Measurements from ENCODE around the gene ATG14.

The ATG14 gene

DNA sequence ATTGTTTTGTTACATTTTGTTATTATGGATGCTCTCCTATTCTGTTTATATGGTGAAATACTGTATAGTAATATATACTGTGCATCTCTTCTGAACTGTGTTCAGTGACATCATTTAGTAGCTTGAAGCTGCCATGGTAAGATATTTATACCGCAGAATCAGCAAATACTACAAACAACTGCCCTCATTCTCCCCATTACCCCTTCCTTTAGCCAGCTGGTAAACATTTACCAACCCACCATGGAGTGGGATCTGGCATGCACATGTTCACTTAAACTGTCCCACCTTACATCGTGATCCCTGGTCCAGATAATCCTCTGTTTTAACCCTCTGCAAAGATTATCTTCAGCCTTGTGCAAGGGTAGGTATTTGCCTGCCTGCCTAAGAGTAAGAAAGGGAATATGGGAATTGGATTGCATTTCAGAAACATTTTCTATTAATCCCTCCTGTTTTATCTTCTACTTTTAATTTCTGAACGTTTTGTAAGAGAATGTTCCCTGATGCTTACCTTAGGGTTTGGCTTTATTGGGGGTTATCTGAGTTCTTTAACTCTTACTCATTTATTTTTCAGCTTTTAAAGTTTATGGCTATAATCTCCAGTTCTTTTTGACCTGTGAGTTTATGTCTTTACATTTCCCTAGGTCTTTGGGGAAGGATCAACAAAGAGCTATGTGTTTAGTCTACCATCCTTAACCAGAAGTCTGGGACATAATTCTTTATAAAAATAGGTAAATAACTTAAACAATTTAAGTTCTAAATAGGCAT is 93.9 kb downstream of the ATG14 start:
- H3K27ac ChIP-seq (ENCODE audit: insufficient read depth in 1 of 2, low read depth in 1 of 2, low read length in 2 of 2, poor library complexity in 1 of 2, severe bottlenecking in 2 of 2), result no peak overlapping the region
- H3K36me3 ChIP-seq (ENCODE audit: control insufficient read depth in 4 of 4, insufficient read depth in 4 of 4, low read length in 3 of 4), result peaks cover 0 to 23% (median 9%) of the 10 kb centered on the region in 4 experiments
- ChIA-PET POLR2A (interaction anchor here (0.5 to 0.6 kb wide), 2 partner anchors 15 to 23 kb away, joined by 4 to 5 read pairs; no protein-coding TSS in a partner anchor), CTCF (interaction anchor here (0.7 to 2.3 kb wide), 3 partner anchors 37 to 104 kb away, joined by 3 to 7 read pairs (median 3); partner anchors contain the start of gene FBXO34)
- H3K9me3 ChIP-seq (ENCODE audit: control extremely low read depth in 1 of 5, control insufficient read depth in 4 of 5, insufficient read depth in 2 of 5, low read depth in 1 of 5, low read length in 4 of 5), result peaks cover 0 to 25% (median 3%) of the 10 kb centered on the region in 5 experiments
- H3K4me1 ChIP-seq (ENCODE audit: control extremely low read depth in 1 of 4, control insufficient read depth in 4 of 4, insufficient read depth in 4 of 4, low read length in 3 of 4), result no peaks in the 10 kb centered on the region
- H3K27me3 ChIP-seq (replicated peaks in 2 of 5; ENCODE audit: control insufficient read depth in 4 of 5, insufficient read depth in 5 of 5, low read length in 4 of 5), result no peaks in the 10 kb centered on the region
- H3K4me3 ChIP-seq (ENCODE audit: control insufficient read depth in 1 of 7, extremely low read depth in 1 of 7, insufficient read depth in 4 of 7, low read depth in 2 of 7, low read length in 6 of 7), result no peak overlapping the region
- no peak for DNase-seq
- WGBS (ENCODE audit: insufficient coverage), result 100% methylated on average over 1 of the region's 3 CpGs

GRCh38 chr14:55316564-55316963 is 95.1 kb downstream of the ATG14 start:
- no peak for DNase-seq
- WGBS (ENCODE audit: insufficient coverage), result 100% methylated on average over 3 of the region's 4 CpGs
- H3K9me3 ChIP-seq (ENCODE audit: control extremely low read depth in 1 of 5, control insufficient read depth in 4 of 5, insufficient read depth in 2 of 5, low read depth in 1 of 5, low read length in 4 of 5), result peaks cover 0 to 33% (median 11%) of the 10 kb centered on the region in 5 experiments
- H3K4me3 ChIP-seq (ENCODE audit: control insufficient read depth in 1 of 7, extremely low read depth in 1 of 7, insufficient read depth in 4 of 7, low read depth in 2 of 7, low read length in 6 of 7), result no peak overlapping the region
- no peaks in the 10 kb centered on the region for H3K27me3 ChIP-seq (replicated peaks in 2 of 5; ENCODE audit: control insufficient read depth in 4 of 5, insufficient read depth in 5 of 5, low read length in 4 of 5)
- no peak overlapping the region for H3K27ac ChIP-seq (ENCODE audit: insufficient read depth in 1 of 2, low read depth in 1 of 2, low read length in 2 of 2, poor library complexity in 1 of 2, severe bottlenecking in 2 of 2)
- ChIA-PET POLR2A (interaction anchor here (0.7 kb wide), 1 partner anchor 69 kb away, joined by 4 read pairs; no protein-coding TSS in a partner anchor), CTCF (interaction anchor here (0.6 to 2.3 kb wide), 5 partner anchors 12 to 46 kb away, joined by 3 to 7 read pairs (median 4); partner anchors contain the start of gene FBXO34)
- peaks cover 0 to 31% (median 9%) of the 10 kb centered on the region in 4 experiments for H3K36me3 ChIP-seq (ENCODE audit: control insufficient read depth in 4 of 4, insufficient read depth in 4 of 4, low read length in 3 of 4)
- H3K4me1 ChIP-seq (ENCODE audit: control extremely low read depth in 1 of 4, control insufficient read depth in 4 of 4, insufficient read depth in 4 of 4, low read length in 3 of 4), result no peaks in the 10 kb centered on the region

All from common myeloid progenitor, CD34-positive (primary cell).